KOPT-K1 (cell line): ENCODE data around the gene ROPN1L.

Experiments
- H3K27ac ChIP-seq: fragments of 200-600 bp; sonication (generic); 2 replicates; pipeline ENCODE4 v1.5.1; 2016; ENCODE audit warnings: antibody characterized with exemption, mild to moderate bottlenecking, low read depth, low read length; ENCODE audit not compliant: poor library complexity, severe bottlenecking
- H3K36me3 ChIP-seq: fragments of 200-600 bp; sonication (generic); 2 replicates; pipeline ENCODE4 v1.5.1; 2017; ENCODE audit warnings: antibody characterized with exemption, mild to moderate bottlenecking, low read length, moderate library complexity; ENCODE audit not compliant: insufficient read depth
- H3K9me3 ChIP-seq: fragments of 200-600 bp; sonication (generic); 2 replicates; pipeline ENCODE4 v1.5.1; 2017; ENCODE audit warnings: antibody characterized with exemption, low read length, mild to moderate bottlenecking; ENCODE audit not compliant: insufficient read depth, poor library complexity, severe bottlenecking

Gene ROPN1L

GRCh38 chr5:10477943-10478342 is 36.3 kb downstream of the ROPN1L start:
- no peaks in the 10 kb centered on the region for H3K36me3 ChIP-seq
- no peak overlapping the region for H3K27ac ChIP-seq
- H3K9me3 ChIP-seq: no peaks in the 10 kb centered on the region

- no peak overlapping the region for H3K27ac ChIP-seq
Observed at GRCh38 chr5:10478436-10478835, 36.8 kb downstream of the ROPN1L start.

GRCh38 chr5:10479154-10479721 is 37.6 kb downstream of the ROPN1L start:
- Histone ChIP-seq H3K36me3 (no peaks in the 10 kb centered on the region), H3K27ac (no peak overlapping the region), H3K9me3 (no peaks in the 10 kb centered on the region)

More at GRCh38 chr5:10478436-10478835, 36.8 kb downstream of the ROPN1L start:
- H3K36me3 ChIP-seq: no peaks in the 10 kb centered on the region
- H3K9me3 ChIP-seq: no peaks in the 10 kb centered on the region

- H3K9me3 ChIP-seq: no peaks in the 10 kb centered on the region
- H3K36me3 ChIP-seq: no peaks in the 10 kb centered on the region
- H3K27ac ChIP-seq: no peak overlapping the region
Observed at GRCh38 chr5:10480237-10480985, 38.7 kb downstream of the ROPN1L start.

GRCh38 chr5:10481241-10481935 is 39.7 kb downstream of the ROPN1L start:
- Histone ChIP-seq H3K27ac (no peak overlapping the region), H3K9me3 (no peaks in the 10 kb centered on the region), H3K36me3 (no peaks in the 10 kb centered on the region)

GRCh38 chr5:10482791-10483530 is 41.3 kb downstream of the ROPN1L start:
- no peaks in the 10 kb centered on the region for H3K36me3 ChIP-seq
- H3K27ac ChIP-seq: no peak overlapping the region
- no peaks in the 10 kb centered on the region for H3K9me3 ChIP-seq

- Histone ChIP-seq H3K9me3 (no peaks in the 10 kb centered on the region), H3K27ac (no peak overlapping the region), H3K36me3 (no peaks in the 10 kb centered on the region)
Observed at GRCh38 chr5:10484774-10485141, 43.1 kb downstream of the ROPN1L start.

GRCh38 chr5:10485142-10485795 is 43.6 kb downstream of the ROPN1L start:
- Histone ChIP-seq H3K36me3 (no peaks in the 10 kb centered on the region), H3K9me3 (no peaks in the 10 kb centered on the region), H3K27ac (no peak overlapping the region)

- H3K27ac ChIP-seq: no peak overlapping the region
- no peaks in the 10 kb centered on the region for H3K36me3 ChIP-seq
- no peaks in the 10 kb centered on the region for H3K9me3 ChIP-seq
Observed at GRCh38 chr5:10485897-10486296, 44.2 kb downstream of the ROPN1L start.

GRCh38 chr5:10486511-10487344 is 45.0 kb downstream of the ROPN1L start:
- Histone ChIP-seq H3K9me3 (no peaks in the 10 kb centered on the region), H3K27ac (no peak overlapping the region), H3K36me3 (no peaks in the 10 kb centered on the region)

GRCh38 chr5:10488144-10488543 is 46.5 kb downstream of the ROPN1L start:
- Histone ChIP-seq H3K27ac (no peak overlapping the region), H3K36me3 (no peaks in the 10 kb centered on the region), H3K9me3 (peaks cover 7% of the 10 kb centered on the region)

GRCh38 chr5:10489810-10490426 is 48.2 kb downstream of the ROPN1L start:
- Histone ChIP-seq H3K36me3 (no peaks in the 10 kb centered on the region), H3K9me3 (peaks cover 25% of the 10 kb centered on the region), H3K27ac (no peak overlapping the region)

- H3K27ac ChIP-seq: no peak overlapping the region
- H3K9me3 ChIP-seq: peaks cover 30% of the 10 kb centered on the region
- no peaks in the 10 kb centered on the region for H3K36me3 ChIP-seq
Observed at GRCh38 chr5:10490927-10491672, 49.4 kb downstream of the ROPN1L start.
